CD4-positive, CD25-positive, alpha-beta regulatory T cell (primary cell): ENCODE measurements around the gene IKZF1. TPM values are rescaled to one million over a fixed set of nuclear protein-coding genes. Genes with fewer than 3 reads are reported as not detected.
A peak's percentile ranks its signal among the peaks of the same experiment; 100 is the strongest.

Source experiments
- ATAC-seq, 2 donors: fragments of 150-1000 bp; cut with Tn5 transposase; one replicate each; pipeline ENCODE4 v1.10.0; 2021; ENCODE audit warnings: low read depth in 2 of 2, moderate number of reproducible peaks in 2 of 2, moderate library complexity in 1 of 2
- DNase-seq, 3 donors: peaks; one replicate each; pipeline versions ENCODE4 v3.0.0 to v3.0.0-alpha.2; 2012 to 2022; ENCODE audit warnings: mixed read lengths in 1 of 3
- H3K27ac ChIP-seq: one replicate; pipeline ENCODE4 v1.7.0; 2013; ENCODE audit warnings: mild to moderate bottlenecking, low read length; ENCODE audit not compliant: insufficient read depth, poor library complexity, severe bottlenecking
- H3K27me3 ChIP-seq: one replicate; pipeline ENCODE4 v1.7.0; 2013; ENCODE audit warnings: low read length; ENCODE audit not compliant: control insufficient read depth, insufficient read depth
- H3K36me3 ChIP-seq: one replicate; pipeline ENCODE4 v1.7.0; 2013; ENCODE audit warnings: mild to moderate bottlenecking, low read length, moderate library complexity; ENCODE audit not compliant: control insufficient read depth, insufficient read depth
- H3K4me1 ChIP-seq: 2 replicates; pipeline ENCODE4 v1.7.0; 2013; ENCODE audit warnings: mild to moderate bottlenecking, low read length; ENCODE audit not compliant: insufficient read depth, control insufficient read depth, poor library complexity, severe bottlenecking
- H3K4me3 ChIP-seq: one replicate; pipeline ENCODE4 v1.7.0; 2013; ENCODE audit warnings: low read depth, mild to moderate bottlenecking, low read length, moderate library complexity
- H3K9me3 ChIP-seq, 2 experiments: 1 replicate in 1 of 2; 2 replicates in 1 of 2; pipeline ENCODE4 v1.7.0; 2013; ENCODE audit warnings: low read length in 2 of 2, mild to moderate bottlenecking in 1 of 2, moderate library complexity in 1 of 2; ENCODE audit not compliant: control insufficient read depth in 2 of 2
- H3K27ac Mint-ChIP-seq, 3 donors: one replicate each; pipeline ENCODE4 v1.8.0; 2020 to 2022; ENCODE audit warnings: mild to moderate bottlenecking in 3 of 3, mixed read lengths in 3 of 3, moderate library complexity in 2 of 3
- H3K27me3 Mint-ChIP-seq: one replicate; pipeline ENCODE4 v1.8.0; 2022; ENCODE audit warnings: mild to moderate bottlenecking, mixed read lengths
- H3K36me3 Mint-ChIP-seq: one replicate; pipeline ENCODE4 v1.8.0; 2020; ENCODE audit warnings: mixed read lengths
- H3K4me1 Mint-ChIP-seq, 4 donors: one replicate each; pipeline ENCODE4 v1.8.0; 2020 to 2022; ENCODE audit warnings: mixed read lengths in 4 of 4, mild to moderate bottlenecking in 1 of 4
- H3K4me3 Mint-ChIP-seq, 4 donors: one replicate each; pipeline ENCODE4 v1.8.0; 2020 to 2022; ENCODE audit warnings: mild to moderate bottlenecking in 4 of 4, mixed read lengths in 4 of 4, moderate library complexity in 3 of 4
- H3K9me3 Mint-ChIP-seq, 7 donors: one replicate each; pipeline ENCODE4 v1.8.0; 2020 to 2022; ENCODE audit warnings: mixed read lengths in 7 of 7, mild to moderate bottlenecking in 3 of 7, moderate library complexity in 2 of 7
- polyA plus RNA-seq, 4 donors: library from polyadenylated mRNA; unstranded; fragments of 300-500 nt; fragmentation: Illumina TruSeq; gene quantifications; one replicate each; pipeline ENCODE4 v1.2.3, GENCODE V29; 2021
- total RNA-seq: library from RNA; stranded (reverse); gene quantifications from one replicate; pipeline ENCODE4 v1.2.3, GENCODE V29; 2022

Gene IKZF1
- total and polyA plus RNA-seq, 5 donors from 2014 or later, result 153 to 376 (median 169) TPM

- peaks cover 0 to 1% (median 0%) of the 10 kb centered on the region in 7 donors for H3K9me3 Mint-ChIP-seq
- H3K4me1 ChIP-seq, result peaks cover 20% of the 10 kb centered on the region
- peak within 1 kb of the TSS; percentile 69 for H3K4me3 ChIP-seq
- H3K27ac Mint-ChIP-seq, result peak within 1 kb of the TSS; percentile 92 to 98 (median 97)
- peak; percentile 70 to 94 (median 83) for DNase-seq
- peak within 1 kb of the TSS; percentile 94 to 97 (median 95) for H3K4me3 Mint-ChIP-seq
- H3K36me3 Mint-ChIP-seq, result peaks cover 16% of the 10 kb centered on the region
- peak within 1 kb of the TSS; percentile 88 for H3K27ac ChIP-seq
- H3K4me1 Mint-ChIP-seq, result peaks cover 16 to 31% (median 23%) of the 10 kb centered on the region in 4 donors
- H3K27me3 ChIP-seq, result no peaks in the 10 kb centered on the region
- ATAC-seq, result peak; percentile 99
- H3K36me3 ChIP-seq, result peaks cover 20% of the 10 kb centered on the region
- H3K27me3 Mint-ChIP-seq, result peaks cover 18% of the 10 kb centered on the region
- no peaks in the 10 kb centered on the region for H3K9me3 ChIP-seq
These were observed 145.5 kb downstream of the IKZF1 start, which contains the start of gene FIGNL1 for GRCh38 chr7:50449881-50450589. Gene FIGNL1, minus strand, starts transcription at chr7:50450350. Its CDS starts 3,063 bp downstream, at chr7:50447287.

DNA sequence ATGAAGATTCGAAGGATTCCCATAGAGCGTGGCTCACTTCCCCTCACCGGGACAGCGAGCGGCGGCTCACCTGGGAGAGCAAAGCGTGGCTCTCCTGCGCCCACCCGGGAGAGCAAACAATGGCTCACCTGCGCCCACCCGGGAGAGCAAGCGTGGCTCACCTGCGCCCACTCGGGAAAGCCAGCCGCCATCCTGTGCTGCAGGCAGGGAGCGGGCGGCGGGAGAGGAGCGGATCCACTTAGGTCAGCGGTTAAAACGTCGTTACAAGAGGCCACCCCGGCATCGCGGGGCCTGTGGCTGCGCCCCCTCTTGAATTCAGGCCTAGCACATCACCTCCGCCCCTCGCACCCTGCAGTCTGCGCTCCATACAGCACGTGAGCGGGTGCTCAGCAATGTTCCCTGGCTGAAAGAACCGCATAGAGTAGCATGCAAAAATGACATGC is 146.1 kb downstream of the IKZF1 start:
- DNase-seq, result peak in 1 of 3 donors; percentile 49
- ATAC-seq, result peak; percentile 3 to 6
- Mint-ChIP-seq H3K27me3 (peaks cover 22% of the 10 kb centered on the region), H3K4me1 (peaks cover 16 to 31% (median 23%) of the 10 kb centered on the region in 4 donors), H3K27ac (peak overlapping the region; percentile 92 to 98 (median 97)), H3K4me3 (peak overlapping the region; percentile 94 to 97 (median 95)), H3K9me3 (peaks cover 0 to 2% (median 0%) of the 10 kb centered on the region in 7 donors), H3K36me3 (peaks cover 14% of the 10 kb centered on the region)
- Histone ChIP-seq H3K36me3 (peaks cover 15% of the 10 kb centered on the region), H3K27me3 (no peaks in the 10 kb centered on the region), H3K4me1 (peaks cover 20% of the 10 kb centered on the region), H3K4me3 (peak overlapping the region; percentile 67), H3K27ac (peak overlapping the region; percentile 88), H3K9me3 (no peaks in the 10 kb centered on the region)

Other genes starting within 250 kb of the IKZF1 start
- gene ZPBP, start 211.5 kb upstream of the IKZF1 start, total RNA-seq, result not detected
- under 1 TPM in 1 of 4 donors, not detected in 3; 0.28 TPM for gene ZPBP, start 211.5 kb upstream of the IKZF1 start, polyA plus RNA-seq
- gene FIGNL1, start 145.6 kb downstream of the IKZF1 start, total RNA-seq, result 13.8 TPM
- 10 to 100 TPM; 10.8 to 13.3 (median 12.0) TPM for gene FIGNL1, start 145.6 kb downstream of the IKZF1 start, polyA plus RNA-seq